GM12875 (cell line): Measurements from ENCODE around the gene PIM1.

Experiments
- H3K4me3 ChIP-seq: one replicate; pipeline ENCODE4 v1.5.1; 2011; ENCODE audit warnings: low read depth, low read length, control low read depth
- TF ChIP-seq, protein P1 (sequence below): IDR thresholded peaks from 2 replicates; pipeline ENCODE4 v1.5.1; 2011; ENCODE audit warnings: low read depth, mild to moderate bottlenecking, control low read depth, inconsistent platforms, low read length, moderate library complexity, borderline replicate concordance; ENCODE audit not compliant: insufficient read depth

PIM1 gene

DNA sequence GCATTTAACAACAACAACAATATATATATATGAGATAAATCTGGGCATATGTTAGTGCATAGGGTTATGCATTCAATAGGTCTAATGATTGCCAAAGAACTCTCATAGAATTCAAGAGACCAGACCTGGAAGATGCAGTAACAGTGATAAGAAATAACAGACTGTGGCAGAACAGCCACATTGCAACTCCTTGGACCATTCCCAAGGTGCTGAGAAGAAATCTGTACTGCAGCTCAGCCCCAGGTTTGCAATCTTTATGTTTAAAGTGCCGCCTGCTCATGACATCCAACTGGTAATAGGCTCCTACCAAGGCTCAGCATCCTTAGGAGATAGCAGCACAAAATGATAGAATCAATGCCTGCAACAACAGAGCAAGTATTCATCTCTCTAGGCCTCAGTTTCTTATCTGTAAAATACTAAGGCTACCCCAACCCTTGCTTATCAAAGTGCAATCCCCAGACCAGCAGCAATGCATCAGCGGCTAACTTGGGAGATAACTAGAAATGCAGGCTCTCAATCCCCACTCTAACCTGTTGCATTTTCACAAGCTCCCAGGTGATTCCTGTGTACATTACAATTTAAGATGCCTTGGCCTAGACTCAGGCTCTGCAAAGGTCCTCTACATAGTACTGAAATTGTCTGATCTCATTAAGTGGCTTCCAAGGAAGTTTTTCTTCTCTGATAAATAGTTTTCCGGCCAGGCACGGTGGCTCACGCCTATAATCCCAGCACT, 30.6 kb upstream of the PIM1 start:
- H3K4me3 ChIP-seq: no peak overlapping the region
- TF ChIP-seq, protein P1, sequence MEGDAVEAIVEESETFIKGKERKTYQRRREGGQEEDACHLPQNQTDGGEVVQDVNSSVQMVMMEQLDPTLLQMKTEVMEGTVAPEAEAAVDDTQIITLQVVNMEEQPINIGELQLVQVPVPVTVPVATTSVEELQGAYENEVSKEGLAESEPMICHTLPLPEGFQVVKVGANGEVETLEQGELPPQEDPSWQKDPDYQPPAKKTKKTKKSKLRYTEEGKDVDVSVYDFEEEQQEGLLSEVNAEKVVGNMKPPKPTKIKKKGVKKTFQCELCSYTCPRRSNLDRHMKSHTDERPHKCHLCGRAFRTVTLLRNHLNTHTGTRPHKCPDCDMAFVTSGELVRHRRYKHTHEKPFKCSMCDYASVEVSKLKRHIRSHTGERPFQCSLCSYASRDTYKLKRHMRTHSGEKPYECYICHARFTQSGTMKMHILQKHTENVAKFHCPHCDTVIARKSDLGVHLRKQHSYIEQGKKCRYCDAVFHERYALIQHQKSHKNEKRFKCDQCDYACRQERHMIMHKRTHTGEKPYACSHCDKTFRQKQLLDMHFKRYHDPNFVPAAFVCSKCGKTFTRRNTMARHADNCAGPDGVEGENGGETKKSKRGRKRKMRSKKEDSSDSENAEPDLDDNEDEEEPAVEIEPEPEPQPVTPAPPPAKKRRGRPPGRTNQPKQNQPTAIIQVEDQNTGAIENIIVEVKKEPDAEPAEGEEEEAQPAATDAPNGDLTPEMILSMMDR: no peak

DNA sequence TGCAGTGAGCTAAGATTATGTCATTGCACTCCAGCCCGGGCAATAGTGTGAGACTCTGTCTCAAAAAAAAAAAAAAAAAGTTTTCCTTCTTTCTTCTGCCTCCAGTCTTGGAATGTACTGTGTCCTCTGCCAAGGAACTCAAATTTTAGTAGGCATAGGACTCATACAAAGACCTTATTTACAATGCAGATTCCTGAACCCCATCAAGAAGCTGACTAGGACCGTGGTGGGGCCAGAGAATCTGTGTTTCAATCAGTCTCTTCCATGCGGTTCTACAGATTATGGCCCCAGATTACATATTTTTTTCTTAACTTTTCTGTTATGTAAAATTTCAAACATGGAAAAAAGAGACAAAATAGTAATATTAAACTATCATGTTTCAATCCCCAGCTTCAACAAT, 29.8 kb upstream of the PIM1 start:
- TF ChIP-seq, protein P1: no peak
- no peak overlapping the region for H3K4me3 ChIP-seq

DNA sequence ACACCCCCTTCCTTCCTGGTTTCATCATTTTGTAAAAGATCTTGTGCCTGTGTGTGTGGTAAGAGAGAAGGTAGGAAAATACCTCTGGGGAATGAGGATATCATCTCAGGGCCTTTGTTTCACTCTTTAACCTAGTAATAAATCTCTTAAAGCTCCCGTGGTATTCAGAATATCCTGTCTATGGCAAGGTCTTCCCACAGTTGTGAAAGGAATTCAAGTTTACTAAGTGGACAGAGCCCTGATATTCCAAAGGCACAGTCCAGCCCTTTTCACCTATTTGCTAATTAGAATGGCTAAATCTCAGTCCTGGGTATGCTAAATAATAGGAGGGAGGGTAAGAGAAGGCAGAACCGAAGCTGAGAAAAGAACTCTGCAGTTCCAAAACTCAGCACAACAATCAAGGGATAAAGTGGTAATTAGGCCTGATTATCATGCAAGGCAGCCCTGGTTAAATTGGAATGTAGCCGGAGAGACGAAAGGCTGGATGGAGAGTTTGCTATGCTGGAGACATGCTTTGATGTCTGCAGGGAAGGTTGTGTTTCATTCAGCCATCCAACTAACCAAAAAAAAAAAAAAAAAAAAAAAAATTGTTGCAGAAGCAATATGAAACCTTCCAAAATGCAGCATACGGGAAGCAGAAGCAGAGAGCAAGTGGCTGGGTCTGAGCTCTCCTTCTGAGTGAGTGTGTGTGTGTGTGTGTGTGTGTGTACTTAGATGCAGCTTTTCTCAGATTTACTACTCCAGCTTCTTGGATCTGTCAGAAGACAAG, 28.5 kb upstream of the PIM1 start:
- TF ChIP-seq, protein P1: no peak
- no peak overlapping the region for H3K4me3 ChIP-seq

DNA sequence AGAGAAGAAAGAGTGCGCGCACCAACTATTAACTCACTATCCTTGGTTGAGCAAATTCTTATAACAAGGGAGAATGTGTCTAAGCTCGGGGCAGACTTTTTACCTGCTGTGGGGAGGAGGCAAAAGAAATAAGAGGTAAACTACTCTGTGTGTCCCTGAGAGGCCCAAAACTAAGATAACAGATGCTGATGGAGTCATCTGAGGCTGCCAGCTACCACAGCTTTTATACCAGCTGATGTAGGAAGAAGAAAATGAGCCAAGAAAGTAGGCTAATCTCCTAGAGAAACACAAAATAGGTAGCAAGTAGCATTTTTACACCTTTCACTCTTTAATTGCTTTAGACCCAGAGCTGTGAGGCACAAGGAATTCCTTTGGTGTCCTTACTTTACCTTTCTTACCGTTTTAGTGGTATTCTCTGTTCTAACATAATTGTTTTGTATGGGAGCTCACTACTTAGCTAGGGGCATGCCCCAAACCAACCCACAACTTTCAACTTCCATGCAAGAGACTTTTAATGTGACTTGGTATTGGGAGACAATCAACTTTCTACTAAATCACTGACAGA, 27.8 kb upstream of the PIM1 start:
- TF ChIP-seq, protein P1: no peak
- H3K4me3 ChIP-seq: no peak overlapping the region

DNA sequence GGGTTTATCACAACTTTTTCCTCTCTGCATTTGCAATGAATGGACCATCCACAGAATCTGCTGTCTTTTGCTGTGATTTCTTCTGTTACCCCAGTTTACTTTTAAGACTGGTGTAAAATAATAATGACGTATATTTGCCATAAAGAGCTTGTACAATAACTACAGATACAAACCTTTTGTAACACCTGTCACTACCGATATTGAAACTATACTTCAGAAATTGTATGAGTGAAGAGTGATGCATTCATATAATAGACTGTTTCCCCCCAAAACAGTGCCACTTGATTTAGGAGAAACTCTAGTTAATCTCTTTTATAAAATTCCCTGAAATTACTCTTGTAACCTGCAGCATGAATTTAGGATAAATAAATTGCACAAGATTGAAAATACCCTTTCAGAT, 26.4 kb upstream of the PIM1 start:
- no peak overlapping the region for H3K4me3 ChIP-seq
- TF ChIP-seq, protein P1: no peak

DNA sequence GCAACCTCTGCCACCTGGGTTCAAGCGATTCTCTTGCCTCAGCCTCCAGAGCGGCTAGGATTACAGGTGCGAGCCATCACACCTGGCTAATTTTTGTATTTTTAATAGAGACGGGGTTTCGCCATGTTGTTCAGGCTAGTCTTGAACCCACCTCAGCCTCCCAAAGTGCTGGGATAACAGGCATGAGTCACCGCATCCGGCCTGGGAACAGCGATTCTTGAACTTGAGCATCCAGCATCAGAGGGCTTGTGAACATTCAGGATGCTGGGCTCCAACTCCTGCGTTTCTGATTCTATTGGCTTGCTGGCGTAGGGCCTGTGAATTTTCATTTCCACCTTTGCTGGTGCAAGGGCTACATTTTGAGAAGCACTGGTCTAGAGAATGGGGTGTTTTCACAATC, 24.5 kb upstream of the PIM1 start:
- TF ChIP-seq, protein P1: no peak
- no peak overlapping the region for H3K4me3 ChIP-seq
